ENCODE measurements around the gene PFKFB2.

The PFKFB2 gene

DNA sequence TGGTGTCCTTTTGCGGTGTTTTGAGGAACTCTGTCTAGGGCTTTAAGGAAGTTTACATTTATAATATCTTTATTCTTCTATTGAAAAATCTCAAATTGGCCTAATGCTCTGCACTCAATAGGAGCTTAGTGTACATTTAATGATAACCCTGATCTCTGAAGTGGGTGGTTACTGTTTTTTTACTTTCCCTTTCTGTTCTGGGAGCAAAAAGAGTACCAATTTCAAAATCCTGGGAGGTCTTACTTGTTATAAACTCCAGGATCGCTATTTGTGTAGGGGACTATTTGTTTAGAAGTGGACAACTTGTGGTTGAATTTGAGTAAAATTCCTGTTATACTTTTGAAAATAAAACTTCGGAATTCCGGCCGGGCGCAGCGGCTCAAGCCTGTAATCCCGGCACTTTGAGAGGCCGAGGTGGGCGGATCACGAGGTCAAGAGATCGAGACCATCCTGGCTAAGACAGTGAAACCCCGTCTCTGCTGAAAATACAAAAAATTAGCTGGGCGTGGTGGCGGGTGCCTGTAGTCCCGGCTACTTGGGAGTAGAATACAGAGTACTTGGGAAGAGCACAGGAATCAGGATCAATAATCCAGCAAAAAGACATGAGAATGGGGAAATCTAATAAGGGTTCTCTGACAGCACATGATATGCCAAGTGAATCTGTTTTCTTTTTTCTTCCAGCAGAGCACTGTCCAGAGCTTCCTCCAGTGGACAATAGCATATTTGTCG, 36.7 kb downstream of the PFKFB2 start:
- DNase-seq, result no peak

DNA sequence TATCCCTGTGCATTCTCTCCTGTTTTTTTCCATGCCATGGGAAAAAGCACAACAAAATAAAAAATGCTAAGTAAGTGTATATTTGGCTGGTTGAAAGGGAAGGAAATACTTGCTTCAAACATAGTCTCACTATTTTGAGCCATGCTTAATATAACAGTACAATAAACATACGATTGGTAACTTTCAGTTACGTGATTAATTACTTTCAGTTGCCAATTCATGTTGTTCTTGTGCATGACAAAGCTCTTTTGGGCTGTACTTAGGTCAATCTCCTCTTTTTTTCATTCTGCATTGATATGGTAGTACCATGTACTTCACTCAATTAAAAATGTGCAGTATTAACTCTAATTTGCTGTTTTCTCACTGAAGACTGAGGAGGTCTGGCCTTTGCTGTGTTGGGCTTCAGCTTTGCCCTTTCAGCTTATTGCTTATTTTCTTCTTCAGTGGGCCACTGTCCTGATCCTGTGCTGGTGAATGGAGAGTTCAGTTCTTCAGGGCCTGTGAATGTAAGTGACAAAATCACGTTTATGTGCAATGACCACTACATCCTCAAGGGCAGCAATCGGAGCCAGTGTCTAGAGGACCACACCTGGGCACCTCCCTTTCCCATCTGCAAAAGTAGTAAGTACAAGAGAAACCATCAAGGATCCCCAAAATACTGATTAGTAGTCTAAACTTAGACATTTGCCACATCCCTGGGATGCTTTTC, 38.3 kb downstream of the PFKFB2 start:
- in situ Hi-C loops (cut with HindIII; ENCODE audit: low pct_ligation_motif_present, low sequenced_read_pairs), result loop anchor here (25.0 kb wide), 1 partner anchor 321 kb away; no protein-coding TSS in a partner anchor
- Histone ChIP-seq H3K4me3 (ENCODE audit: low read depth, low read length) (no peak overlapping the region), H3K27me3 (replicated peaks) (no peaks in the 10 kb centered on the region), H3K36me3 (replicated peaks) (no peaks in the 10 kb centered on the region), H3K27ac (no peak overlapping the region)
- TF ChIP-seq, protein P1, sequence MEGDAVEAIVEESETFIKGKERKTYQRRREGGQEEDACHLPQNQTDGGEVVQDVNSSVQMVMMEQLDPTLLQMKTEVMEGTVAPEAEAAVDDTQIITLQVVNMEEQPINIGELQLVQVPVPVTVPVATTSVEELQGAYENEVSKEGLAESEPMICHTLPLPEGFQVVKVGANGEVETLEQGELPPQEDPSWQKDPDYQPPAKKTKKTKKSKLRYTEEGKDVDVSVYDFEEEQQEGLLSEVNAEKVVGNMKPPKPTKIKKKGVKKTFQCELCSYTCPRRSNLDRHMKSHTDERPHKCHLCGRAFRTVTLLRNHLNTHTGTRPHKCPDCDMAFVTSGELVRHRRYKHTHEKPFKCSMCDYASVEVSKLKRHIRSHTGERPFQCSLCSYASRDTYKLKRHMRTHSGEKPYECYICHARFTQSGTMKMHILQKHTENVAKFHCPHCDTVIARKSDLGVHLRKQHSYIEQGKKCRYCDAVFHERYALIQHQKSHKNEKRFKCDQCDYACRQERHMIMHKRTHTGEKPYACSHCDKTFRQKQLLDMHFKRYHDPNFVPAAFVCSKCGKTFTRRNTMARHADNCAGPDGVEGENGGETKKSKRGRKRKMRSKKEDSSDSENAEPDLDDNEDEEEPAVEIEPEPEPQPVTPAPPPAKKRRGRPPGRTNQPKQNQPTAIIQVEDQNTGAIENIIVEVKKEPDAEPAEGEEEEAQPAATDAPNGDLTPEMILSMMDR (IDR thresholded peaks at IDR 0.05; ENCODE audit: low read depth, low read length, missing control alignments), result no peak
- DNase-seq, result no peak

More for the DNA sequence above, 36.7 kb downstream of the PFKFB2 start:
- H3K27me3 ChIP-seq (replicated peaks), result no peaks in the 10 kb centered on the region
- H3K36me3 ChIP-seq (replicated peaks), result no peaks in the 10 kb centered on the region
- no peak overlapping the region for H3K27ac ChIP-seq
- H3K4me3 ChIP-seq (ENCODE audit: low read depth, low read length), result no peak overlapping the region
- in situ Hi-C loops (cut with HindIII; ENCODE audit: low pct_ligation_motif_present, low sequenced_read_pairs), result loop anchor here (25.0 kb wide), 1 partner anchor 323 kb away; no protein-coding TSS in a partner anchor
- TF ChIP-seq, protein P1 (IDR thresholded peaks at IDR 0.05; ENCODE audit: low read depth, low read length, missing control alignments), result no peak

DNA sequence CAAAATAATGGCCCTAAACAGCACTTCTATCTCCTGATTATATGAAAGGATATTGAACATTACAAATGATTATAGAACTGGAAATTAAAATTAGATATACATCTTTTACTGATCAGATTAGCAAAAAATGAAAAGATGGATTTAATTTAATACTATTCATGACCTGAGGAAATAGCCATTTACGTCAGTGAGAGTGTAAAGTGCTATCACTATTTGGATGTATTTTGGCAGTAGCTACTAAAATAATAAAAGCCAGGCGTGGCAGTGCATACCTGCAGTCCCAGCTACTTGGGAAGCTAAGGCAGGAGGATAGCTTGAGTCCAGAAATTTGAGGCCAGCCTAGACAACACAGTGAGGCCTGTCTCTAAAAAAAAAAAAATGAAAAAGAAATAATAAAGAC, 40.9 kb downstream of the PFKFB2 start:
- Histone ChIP-seq H3K27me3 (replicated peaks) (no peaks in the 10 kb centered on the region), H3K36me3 (replicated peaks) (no peaks in the 10 kb centered on the region), H3K4me3 (ENCODE audit: low read depth, low read length) (no peak overlapping the region), H3K27ac (no peak overlapping the region)
- DNase-seq, result no peak
- TF ChIP-seq, protein P1 (IDR thresholded peaks at IDR 0.05; ENCODE audit: low read depth, low read length, missing control alignments), result no peak
- in situ Hi-C loops (cut with HindIII; ENCODE audit: low pct_ligation_motif_present, low sequenced_read_pairs), result loop anchor here (25.0 kb wide), 1 partner anchor 318 kb away; no protein-coding TSS in a partner anchor

DNA sequence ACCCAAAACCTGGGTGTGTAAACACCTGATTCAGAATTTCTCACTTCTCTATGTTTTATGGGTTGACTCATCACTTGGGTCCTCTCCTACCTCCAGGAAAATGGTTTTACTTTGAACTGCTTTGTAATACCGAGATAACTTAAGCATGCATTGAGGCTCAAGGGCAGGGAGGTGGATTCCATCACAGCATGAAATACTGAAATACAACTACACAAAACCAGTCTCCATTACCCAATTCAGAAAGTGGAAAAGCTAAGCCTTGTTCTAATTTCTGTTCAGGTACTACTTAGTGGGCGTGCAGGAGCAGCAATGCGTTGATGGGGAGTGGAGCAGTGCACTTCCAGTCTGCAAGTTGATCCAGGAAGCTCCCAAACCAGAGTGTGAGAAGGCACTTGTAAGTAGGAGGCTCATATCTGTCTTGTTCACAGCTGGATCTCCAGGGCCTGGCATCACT, 44.8 kb downstream of the PFKFB2 start:
- no peak overlapping the region for H3K27ac ChIP-seq
- H3K4me3 ChIP-seq (ENCODE audit: low read depth, low read length), result no peak overlapping the region
- TF ChIP-seq, protein P1 (IDR thresholded peaks at IDR 0.05; ENCODE audit: low read depth, low read length, missing control alignments), result no peak
- no peaks in the 10 kb centered on the region for H3K36me3 ChIP-seq (replicated peaks)
- no peak for DNase-seq
- in situ Hi-C loops (cut with HindIII; ENCODE audit: low pct_ligation_motif_present, low sequenced_read_pairs), result loop anchor here (25.0 kb wide), 1 partner anchor 314 kb away; no protein-coding TSS in a partner anchor
- no peaks in the 10 kb centered on the region for H3K27me3 ChIP-seq (replicated peaks)

- Histone ChIP-seq H3K4me3 (ENCODE audit: low read depth, low read length) (no peak overlapping the region), H3K27ac (no peak overlapping the region), H3K36me3 (replicated peaks) (no peaks in the 10 kb centered on the region), H3K27me3 (replicated peaks) (no peaks in the 10 kb centered on the region)
- in situ Hi-C loops (cut with HindIII; ENCODE audit: low pct_ligation_motif_present, low sequenced_read_pairs), result no loop called here
- TF ChIP-seq, protein P1 (IDR thresholded peaks at IDR 0.05; ENCODE audit: low read depth, low read length, missing control alignments), result no peak
- no peak for DNase-seq
Measured at GRCh38 chr1:207101720-207102119, 48.6 kb downstream of the PFKFB2 start.

All from brain microvascular endothelial cell (primary cell).